Testis (tissue), 2 donors: ENCODE data around the gene PGAM1.

Experiments used
- POLR2A ChIP-seq: fragments of 450-650 bp; IDR thresholded peaks from one replicate; pipeline ENCODE4 v1.6.1; 2017; ENCODE audit warnings: antibody characterized with exemption, mild to moderate bottlenecking, moderate library complexity
- TF ChIP-seq, protein P1 (sequence below), 3 experiments: fragments of 450-650 bp in 2 of 3; fragments of 200-600 bp in 1 of 3; sonication (generic) in 1 of 3; IDR thresholded peaks; one replicate each; pipeline ENCODE4 v1.5.1; 2016 to 2019; ENCODE audit warnings: antibody characterized with exemption in 3 of 3, mild to moderate bottlenecking in 2 of 3, moderate library complexity in 1 of 3

DNA sequence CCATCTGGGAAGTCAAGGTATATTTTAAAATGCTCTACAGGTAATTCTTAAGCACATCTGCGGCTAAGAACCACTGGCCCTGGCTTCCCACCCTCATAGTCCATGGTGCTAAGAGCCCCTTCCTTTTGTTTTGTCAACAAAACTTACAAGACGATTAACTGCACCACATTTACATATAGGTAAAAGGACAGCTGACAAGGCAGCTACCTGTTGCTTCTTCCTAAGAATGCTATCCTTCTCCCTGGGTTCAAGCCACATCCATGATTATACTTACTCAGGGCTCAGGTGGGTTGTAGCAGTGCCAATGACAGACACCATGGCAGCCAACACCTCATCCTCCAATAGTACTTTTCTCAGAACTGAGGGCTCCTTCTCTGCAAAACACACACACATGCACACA, 36.3 kb downstream of the PGAM1 start:
- TF ChIP-seq, protein P1, sequence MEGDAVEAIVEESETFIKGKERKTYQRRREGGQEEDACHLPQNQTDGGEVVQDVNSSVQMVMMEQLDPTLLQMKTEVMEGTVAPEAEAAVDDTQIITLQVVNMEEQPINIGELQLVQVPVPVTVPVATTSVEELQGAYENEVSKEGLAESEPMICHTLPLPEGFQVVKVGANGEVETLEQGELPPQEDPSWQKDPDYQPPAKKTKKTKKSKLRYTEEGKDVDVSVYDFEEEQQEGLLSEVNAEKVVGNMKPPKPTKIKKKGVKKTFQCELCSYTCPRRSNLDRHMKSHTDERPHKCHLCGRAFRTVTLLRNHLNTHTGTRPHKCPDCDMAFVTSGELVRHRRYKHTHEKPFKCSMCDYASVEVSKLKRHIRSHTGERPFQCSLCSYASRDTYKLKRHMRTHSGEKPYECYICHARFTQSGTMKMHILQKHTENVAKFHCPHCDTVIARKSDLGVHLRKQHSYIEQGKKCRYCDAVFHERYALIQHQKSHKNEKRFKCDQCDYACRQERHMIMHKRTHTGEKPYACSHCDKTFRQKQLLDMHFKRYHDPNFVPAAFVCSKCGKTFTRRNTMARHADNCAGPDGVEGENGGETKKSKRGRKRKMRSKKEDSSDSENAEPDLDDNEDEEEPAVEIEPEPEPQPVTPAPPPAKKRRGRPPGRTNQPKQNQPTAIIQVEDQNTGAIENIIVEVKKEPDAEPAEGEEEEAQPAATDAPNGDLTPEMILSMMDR (IDR thresholded peaks at IDR 0.05): no peak
- no peak for TF ChIP-seq POLR2A
